Nephron progenitor cell (in vitro differentiated cells): ENCODE results near the gene SLC30A3.
A peak's percentile ranks its signal among the peaks of the same experiment; 100 is the strongest.

Experiments
- DNase-seq: peaks from one replicate; pipeline ENCODE4 v3.0.0; 2021
- H3K27ac Mint-ChIP-seq: 2 replicates; pipeline ENCODE4 v1.8.0; 2021; ENCODE audit warnings: mild to moderate bottlenecking, moderate library complexity, mixed read lengths
- H3K27me3 Mint-ChIP-seq: 2 replicates; pipeline ENCODE4 v1.8.0; 2021; ENCODE audit warnings: mild to moderate bottlenecking, low read depth, mixed read lengths; ENCODE audit not compliant: poor library complexity
- H3K36me3 Mint-ChIP-seq: 2 replicates; pipeline ENCODE4 v1.8.0; 2021; ENCODE audit warnings: low read depth, mixed read lengths
- H3K4me1 Mint-ChIP-seq: 2 replicates; pipeline ENCODE4 v1.8.0; 2021; ENCODE audit warnings: mixed read lengths
- H3K4me3 Mint-ChIP-seq: 2 replicates; pipeline ENCODE4 v1.8.0; 2021; ENCODE audit warnings: mild to moderate bottlenecking, moderate library complexity, mixed read lengths
- H3K9me3 Mint-ChIP-seq: 2 replicates; pipeline ENCODE4 v1.8.0; 2021; ENCODE audit warnings: mild to moderate bottlenecking, moderate library complexity, mixed read lengths
- CTCF ChIP-seq: fragments of 200-600 bp; sonication (generic); IDR thresholded peaks from 2 replicates; pipeline ENCODE4 v1.5.0; 2021; ENCODE audit warnings: antibody characterized with exemption

SLC30A3 gene

DNA sequence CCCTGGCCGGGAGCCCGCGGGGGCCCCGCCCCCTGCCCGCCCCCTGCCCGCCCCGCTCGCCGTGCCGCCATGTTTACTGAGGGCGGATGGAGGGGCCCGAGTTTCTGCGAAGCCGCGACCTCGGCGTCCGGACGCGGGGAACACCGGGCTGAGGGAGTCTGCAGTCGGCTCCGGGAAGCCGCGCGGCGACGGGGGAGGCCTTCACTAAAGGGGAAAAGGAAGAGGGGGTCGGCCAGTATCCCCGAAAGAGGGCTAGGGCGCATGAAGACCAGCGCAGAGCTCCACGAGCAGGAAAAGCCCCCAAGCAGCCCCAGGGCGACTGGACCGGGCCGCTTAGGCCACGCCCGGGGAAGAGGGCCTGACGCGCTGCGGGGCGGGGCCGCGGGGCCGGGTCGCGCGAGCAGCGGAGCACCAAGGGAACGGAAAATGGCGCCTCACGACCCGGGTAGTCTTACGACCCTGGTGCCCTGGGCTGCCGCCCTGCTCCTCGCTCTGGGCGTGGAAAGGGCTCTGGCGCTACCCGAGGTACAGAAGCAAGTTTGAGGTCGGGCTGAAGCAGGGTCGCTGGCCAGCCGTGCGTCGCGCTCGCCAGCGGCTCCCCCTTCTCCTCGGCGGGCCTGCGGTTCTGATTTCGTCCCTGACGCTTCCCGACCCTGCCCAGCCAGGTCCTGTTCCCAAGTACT is 50.8 kb downstream of the SLC30A3 start, which contains the start of the genes ATRAID and SLC5A6:
Gene ATRAID (plus strand): TSS at position 99 of the 683 bp plus-strand sequence. CDS start 328 bp downstream, at position 427.
Gene SLC5A6 (minus strand): TSS at position 326 of the 683 bp plus-strand sequence. CDS start 4,618 bp downstream, outside the sequence.
- H3K4me3 Mint-ChIP-seq, result peak within 1 kb of the TSS; percentile 99
- peak within 1 kb of the TSS; percentile 100 for H3K27ac Mint-ChIP-seq
- H3K36me3 Mint-ChIP-seq, result peaks cover 33% of the 10 kb centered on the region
- TF ChIP-seq CTCF, result no peak
- peak; percentile 88 for DNase-seq
- H3K9me3 Mint-ChIP-seq, result no peaks in the 10 kb centered on the region
- H3K27me3 Mint-ChIP-seq, result peaks cover 3% of the 10 kb centered on the region
- H3K4me1 Mint-ChIP-seq, result peaks cover 54% of the 10 kb centered on the region

DNA sequence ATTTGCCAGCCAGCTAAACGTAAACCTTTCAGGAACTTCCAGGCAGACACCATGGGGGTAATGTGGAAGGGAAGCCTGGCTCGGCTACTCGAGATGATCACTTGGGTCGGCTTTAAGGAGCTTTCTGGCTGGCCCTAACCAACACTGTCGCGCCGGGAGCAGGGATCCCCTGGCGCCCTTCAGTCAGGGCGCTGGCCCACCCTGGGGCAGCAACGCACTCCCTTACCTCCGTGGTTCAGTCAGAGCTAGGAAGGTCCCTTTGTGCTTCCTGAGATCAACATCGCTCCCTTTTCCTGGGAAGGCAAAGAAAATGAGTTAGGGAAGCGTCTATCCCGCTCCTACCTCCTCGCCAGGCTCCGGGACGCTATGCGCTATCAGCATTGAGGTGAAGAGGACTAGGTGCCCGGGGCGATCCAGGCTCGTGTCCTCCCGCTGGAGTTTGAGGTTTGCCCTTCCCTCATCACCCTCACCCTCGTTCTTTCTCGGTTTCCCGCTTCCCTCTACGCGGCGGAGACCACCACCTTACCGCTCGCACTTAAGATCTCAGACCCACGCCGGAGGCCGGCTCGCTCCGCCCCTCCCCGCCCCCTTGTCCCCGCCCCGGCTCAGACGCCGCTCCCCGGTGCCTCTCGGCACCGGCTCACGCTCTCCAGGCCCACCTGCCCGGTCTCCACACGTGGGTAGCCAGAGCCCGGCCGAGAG is 51.5 kb downstream of the SLC30A3 start:
- Mint-ChIP-seq H3K4me3 (peak overlapping the region; percentile 99), H3K9me3 (no peaks in the 10 kb centered on the region), H3K4me1 (peaks cover 47% of the 10 kb centered on the region), H3K27ac (peak overlapping the region; percentile 90), H3K36me3 (peaks cover 33% of the 10 kb centered on the region), H3K27me3 (peaks cover 3% of the 10 kb centered on the region)
- no peak for DNase-seq
- no peak for TF ChIP-seq CTCF

DNA sequence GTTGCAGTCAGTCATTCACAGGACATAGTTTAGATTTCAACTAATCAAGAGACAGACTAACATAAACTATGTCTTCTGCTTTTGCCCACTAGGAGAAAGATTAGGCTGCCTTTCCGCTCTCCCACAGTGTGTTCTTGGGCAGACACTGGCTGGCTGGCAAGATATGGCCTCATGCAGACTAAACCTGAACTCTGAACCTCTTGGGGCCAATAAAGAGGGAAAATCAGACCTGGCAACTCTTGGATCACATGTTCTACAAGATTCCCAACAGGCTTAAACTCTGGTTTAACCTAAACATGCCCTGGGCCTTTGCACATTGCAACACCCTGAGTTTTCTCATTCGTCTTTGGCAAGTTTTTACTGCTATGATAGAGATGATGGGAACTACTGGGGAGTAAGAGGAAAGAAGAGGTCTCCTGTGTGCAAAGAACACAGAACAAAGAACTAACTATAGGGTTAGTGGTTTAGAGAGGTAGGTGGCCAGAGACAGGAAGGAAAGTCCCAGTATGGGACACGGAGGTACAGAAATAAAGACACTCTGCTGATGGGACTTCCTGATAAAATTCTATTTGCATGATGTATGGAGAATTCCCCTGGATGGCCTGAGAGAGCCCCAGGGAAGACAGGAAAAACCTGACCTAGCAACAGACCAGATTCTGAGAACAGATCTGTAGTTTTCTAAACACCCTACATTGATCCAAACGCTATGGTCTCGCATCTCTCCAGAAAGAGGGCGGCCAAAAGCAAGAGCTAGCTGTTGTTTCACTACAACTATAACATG is 53.0 kb downstream of the SLC30A3 start:
- Mint-ChIP-seq H3K36me3 (peaks cover 38% of the 10 kb centered on the region), H3K4me1 (peaks cover 47% of the 10 kb centered on the region), H3K27ac (peak overlapping the region; percentile 49), H3K27me3 (peaks cover 3% of the 10 kb centered on the region), H3K9me3 (no peaks in the 10 kb centered on the region), H3K4me3 (peak overlapping the region; percentile 67)
- no peak for TF ChIP-seq CTCF
- DNase-seq, result no peak

GRCh38 chr2:27208486-27209050 is 54.3 kb downstream of the SLC30A3 start:
- H3K9me3 Mint-ChIP-seq, result no peaks in the 10 kb centered on the region
- peaks cover 2% of the 10 kb centered on the region for H3K27me3 Mint-ChIP-seq
- H3K4me3 Mint-ChIP-seq, result no peak overlapping the region
- H3K27ac Mint-ChIP-seq, result no peak overlapping the region
- H3K4me1 Mint-ChIP-seq, result peaks cover 39% of the 10 kb centered on the region
- TF ChIP-seq CTCF, result no peak
- peaks cover 43% of the 10 kb centered on the region for H3K36me3 Mint-ChIP-seq
- DNase-seq, result no peak

DNA sequence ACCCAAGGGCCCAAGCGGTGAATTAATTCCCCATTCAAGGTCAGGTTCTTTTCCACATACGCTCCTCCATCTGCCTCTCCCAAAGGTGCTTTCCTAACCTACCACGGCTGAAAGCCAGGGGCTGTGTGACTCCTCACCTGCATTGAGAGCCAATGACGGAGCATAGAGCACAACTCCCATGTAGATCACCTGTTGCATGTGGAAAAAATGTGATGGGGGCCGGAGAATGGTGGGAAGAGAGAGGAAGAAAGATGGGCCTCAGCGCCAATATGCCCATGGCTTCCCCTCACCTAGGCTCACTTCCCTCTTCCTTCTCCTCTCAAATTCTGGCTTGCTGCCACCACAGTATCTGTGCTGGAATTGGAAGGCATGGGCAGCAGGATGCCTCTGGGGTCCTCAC is 56.5 kb downstream of the SLC30A3 start:
- no peaks in the 10 kb centered on the region for H3K27me3 Mint-ChIP-seq
- H3K36me3 Mint-ChIP-seq, result peaks cover 60% of the 10 kb centered on the region

More for the DNA sequence above, 56.5 kb downstream of the SLC30A3 start:
- Mint-ChIP-seq H3K27ac (no peak overlapping the region), H3K4me1 (peaks cover 28% of the 10 kb centered on the region), H3K4me3 (no peak overlapping the region), H3K9me3 (no peaks in the 10 kb centered on the region)
- no peak for DNase-seq
- TF ChIP-seq CTCF, result no peak
